ENCODE data around the gene GALM. TPM values are rescaled to one million over a fixed set of nuclear protein-coding genes. Genes with fewer than 3 reads are reported as not detected.
"Not testable (repeated sequence)": the region's sequence is repeated elsewhere in the genome, so short reads cannot be mapped to it uniquely, and the experiment has no call there.

GALM gene
- total RNA-seq, 1 donor from 2014 or later, result 77.0 TPM

DNA sequence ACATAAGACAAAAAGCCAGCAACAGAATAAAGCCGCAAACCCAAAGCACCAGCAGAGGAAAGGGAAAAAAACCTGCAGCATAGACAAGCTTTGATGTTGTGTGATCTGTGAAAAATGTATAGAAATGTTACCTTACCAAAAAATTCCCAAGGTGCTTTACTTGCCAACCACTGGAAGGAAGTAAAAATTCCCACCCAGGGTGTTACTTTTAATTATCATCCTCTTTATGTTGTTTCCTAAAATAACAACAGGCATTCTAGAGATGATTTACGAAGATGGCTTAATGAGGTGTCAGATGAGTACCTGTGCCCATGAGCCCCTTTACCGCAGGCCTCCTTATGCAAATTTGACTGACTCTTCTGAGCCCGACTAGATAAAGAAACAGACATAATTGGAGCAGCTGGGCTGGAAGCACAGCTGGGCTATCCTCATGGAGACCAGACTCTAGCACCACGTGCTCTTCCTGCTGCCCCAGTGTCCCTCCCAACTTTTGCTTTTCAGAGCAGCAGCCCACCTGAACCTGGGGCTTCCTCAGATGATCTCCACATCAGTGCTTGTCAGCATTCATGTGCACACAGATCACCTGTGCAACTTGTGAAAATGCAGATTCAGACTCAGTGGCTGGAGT, 43.8 kb downstream of the GALM start:
- peaks cover 77% of the 10 kb centered on the region for H3K4me1 Mint-ChIP-seq (ENCODE audit: low read depth)
- H3K27me3 Mint-ChIP-seq (ENCODE audit: insufficient read depth), result no peaks in the 10 kb centered on the region
- H3K36me3 Mint-ChIP-seq (ENCODE audit: low read depth), result peaks cover 39% of the 10 kb centered on the region
- peak overlapping the region; percentile 66 for H3K4me3 Mint-ChIP-seq
- intact Hi-C loops (cut with micrococcal nuclease), result loop anchor here (1.0 to 2.0 kb wide), 6 partner anchors 9 to 106 kb away; partner anchors contain the start of gene GALM
- peaks cover 5% of the 10 kb centered on the region for H3K9me3 Mint-ChIP-seq
- H3K27ac Mint-ChIP-seq, result peak overlapping the region; percentile 95
- peak; percentile 29 for DNase-seq (ENCODE audit: low spot score)

DNA sequence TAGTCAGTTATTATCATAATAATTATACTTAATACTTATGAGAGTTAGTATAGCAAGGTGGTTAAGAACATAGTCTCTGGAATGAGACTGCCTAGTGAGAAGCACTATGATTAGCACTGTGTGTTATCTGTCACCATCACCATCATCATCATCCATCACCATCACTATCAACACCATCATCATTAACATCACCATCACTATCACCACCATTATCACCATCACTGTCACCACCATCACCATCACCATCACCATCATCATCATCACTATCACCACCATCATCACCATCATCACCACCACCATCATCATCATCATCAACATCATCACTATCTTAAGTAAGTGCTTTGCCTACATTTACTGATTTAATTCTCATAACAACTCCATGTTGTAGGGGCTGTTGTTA, 45.6 kb downstream of the GALM start:
- H3K9me3 Mint-ChIP-seq, result peaks cover 5% of the 10 kb centered on the region
- H3K27me3 Mint-ChIP-seq (ENCODE audit: insufficient read depth), result no peaks in the 10 kb centered on the region
- H3K4me1 Mint-ChIP-seq (ENCODE audit: low read depth), result peaks cover 86% of the 10 kb centered on the region
- H3K36me3 Mint-ChIP-seq (ENCODE audit: low read depth), result peaks cover 48% of the 10 kb centered on the region
- H3K27ac Mint-ChIP-seq, result peak overlapping the region; percentile 5
- H3K4me3 Mint-ChIP-seq, result no peak overlapping the region
- DNase-seq (ENCODE audit: low spot score), result no peak
- intact Hi-C loops (cut with micrococcal nuclease), result no loop called here

DNA sequence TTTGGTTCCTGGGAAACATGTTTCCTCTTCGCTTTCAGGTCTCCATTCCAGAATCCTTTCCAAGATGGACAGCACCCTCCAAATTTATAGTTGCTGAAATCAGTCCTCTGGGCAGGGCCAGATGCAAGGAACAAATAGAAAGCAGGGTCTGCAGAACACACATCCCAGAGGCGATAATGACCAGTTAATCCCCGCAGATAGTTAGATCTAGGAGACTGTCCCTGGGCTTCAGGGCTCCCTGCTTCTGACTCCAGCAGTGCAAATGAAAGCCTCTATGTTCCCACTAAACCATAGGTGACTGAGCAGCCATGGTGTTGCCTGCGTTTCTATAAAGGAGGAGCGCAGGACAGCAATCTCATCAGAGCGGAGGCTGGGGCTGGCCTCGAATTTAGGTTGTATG, 46.5 kb downstream of the GALM start:
- DNase-seq (ENCODE audit: low spot score), result no peak
- H3K27me3 Mint-ChIP-seq (ENCODE audit: insufficient read depth), result no peaks in the 10 kb centered on the region
- peaks cover 5% of the 10 kb centered on the region for H3K9me3 Mint-ChIP-seq
- intact Hi-C loops (cut with micrococcal nuclease), result no loop called here
- peaks cover 42% of the 10 kb centered on the region for H3K36me3 Mint-ChIP-seq (ENCODE audit: low read depth)
- H3K4me3 Mint-ChIP-seq, result no peak overlapping the region
- H3K27ac Mint-ChIP-seq, result peak overlapping the region; percentile 35
- H3K4me1 Mint-ChIP-seq (ENCODE audit: low read depth), result peaks cover 78% of the 10 kb centered on the region

DNA sequence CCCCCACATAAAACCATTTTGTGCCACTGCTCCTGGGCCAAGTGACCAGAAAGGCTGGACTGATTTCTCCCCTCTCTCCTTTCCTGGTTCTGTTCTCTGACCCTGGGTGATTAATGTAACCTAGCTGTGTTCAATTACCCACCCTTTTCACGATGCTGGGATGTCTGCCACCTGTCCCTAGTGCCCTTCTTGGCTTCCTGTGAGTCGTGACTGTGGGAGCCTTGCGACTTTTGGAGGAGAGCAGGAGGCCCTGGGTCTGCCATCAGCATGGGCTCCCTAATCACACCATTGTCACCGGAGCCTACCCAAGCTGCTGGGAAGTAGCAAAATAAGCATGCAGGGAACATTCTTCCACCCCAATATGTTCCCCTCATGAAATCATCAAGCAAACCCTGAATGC, 47.0 kb downstream of the GALM start:
- DNase-seq (ENCODE audit: low spot score), result no peak
- Mint-ChIP-seq H3K27ac (peak overlapping the region; percentile 35), H3K4me3 (no peak overlapping the region), H3K36me3 (ENCODE audit: low read depth) (peaks cover 42% of the 10 kb centered on the region), H3K9me3 (peaks cover 5% of the 10 kb centered on the region), H3K4me1 (ENCODE audit: low read depth) (peaks cover 76% of the 10 kb centered on the region), H3K27me3 (ENCODE audit: insufficient read depth) (no peaks in the 10 kb centered on the region)
- intact Hi-C loops (cut with micrococcal nuclease), result no loop called here

DNA sequence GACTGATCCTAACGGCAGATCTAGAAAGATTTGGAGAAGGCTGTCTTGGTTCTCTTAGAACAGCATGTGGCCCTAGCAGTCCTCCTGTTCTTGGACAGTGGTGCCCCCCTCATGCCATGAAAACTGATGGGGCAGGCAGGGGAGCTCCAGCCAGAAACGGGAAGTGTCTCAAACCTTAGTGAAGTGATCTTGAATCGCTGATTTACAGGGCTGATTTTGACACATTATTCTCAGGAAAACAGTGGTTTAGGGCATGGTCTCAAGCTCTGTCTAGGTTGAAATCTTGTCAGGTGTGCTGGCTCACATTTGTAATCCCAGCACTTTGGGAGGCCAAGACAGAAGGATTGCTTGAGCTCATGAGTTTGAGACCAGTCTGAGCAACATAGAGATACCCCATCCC, 47.4 kb downstream of the GALM start:
- intact Hi-C loops (cut with micrococcal nuclease), result no loop called here
- peaks cover 5% of the 10 kb centered on the region for H3K9me3 Mint-ChIP-seq
- no peak overlapping the region for H3K4me3 Mint-ChIP-seq
- H3K36me3 Mint-ChIP-seq (ENCODE audit: low read depth), result peaks cover 42% of the 10 kb centered on the region
- peak overlapping the region; percentile 35 for H3K27ac Mint-ChIP-seq
- no peak for DNase-seq (ENCODE audit: low spot score)
- H3K4me1 Mint-ChIP-seq (ENCODE audit: low read depth), result peaks cover 74% of the 10 kb centered on the region
- no peaks in the 10 kb centered on the region for H3K27me3 Mint-ChIP-seq (ENCODE audit: insufficient read depth)

DNA sequence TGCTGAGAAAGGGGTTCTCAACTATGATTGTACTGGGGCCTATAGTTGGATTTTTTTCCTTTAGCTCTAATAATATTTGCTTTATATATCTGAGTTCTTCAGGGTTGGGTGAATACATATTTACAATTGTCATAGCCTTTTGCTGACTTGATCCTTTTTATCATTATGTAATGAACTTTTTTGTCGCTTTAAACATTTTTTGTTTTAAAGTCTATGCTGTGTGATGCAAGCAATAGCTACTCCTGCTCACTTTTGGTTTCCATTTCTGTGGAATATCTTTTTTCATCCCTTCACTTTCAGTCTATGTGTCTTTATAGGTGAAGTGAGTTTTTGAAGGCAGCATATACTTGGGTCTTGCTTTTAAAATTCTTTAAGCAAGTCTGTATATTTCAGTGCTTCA, 49.0 kb downstream of the GALM start:
- DNase-seq (ENCODE audit: low spot score); H3K9me3 Mint-ChIP-seq; H3K4me3 Mint-ChIP-seq; H3K27me3 Mint-ChIP-seq (ENCODE audit: insufficient read depth): not testable (repeated sequence)
- Mint-ChIP-seq H3K36me3 (ENCODE audit: low read depth) (peaks cover 50% of the 10 kb centered on the region), H3K4me1 (ENCODE audit: low read depth) (peaks cover 58% of the 10 kb centered on the region), H3K27ac (peak overlapping the region; percentile 83)
- intact Hi-C loops (cut with micrococcal nuclease), result loop anchor here (2.0 kb wide), 1 partner anchor 14 kb away; no protein-coding TSS in a partner anchor

DNA sequence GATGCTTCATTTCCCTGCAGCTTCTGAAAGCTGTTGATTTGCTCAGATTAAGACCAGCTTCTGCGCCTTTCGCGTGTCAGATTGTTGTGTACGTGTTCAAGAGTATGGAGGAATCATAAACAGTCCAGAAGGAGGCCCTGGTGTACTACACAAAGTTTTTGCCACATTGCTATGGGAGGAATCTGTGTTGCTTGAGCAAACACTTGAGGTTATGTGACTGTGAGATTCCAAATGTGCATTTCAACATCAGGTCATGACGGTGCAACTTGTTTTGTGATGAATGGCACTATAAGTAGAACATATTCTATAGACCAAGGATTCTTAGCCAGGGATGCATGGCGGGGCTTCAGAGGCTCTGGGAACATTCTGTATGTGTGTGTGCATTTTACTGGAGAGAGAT, 50.3 kb downstream of the GALM start:
- no peak for DNase-seq (ENCODE audit: low spot score)
- peaks cover 60% of the 10 kb centered on the region for H3K36me3 Mint-ChIP-seq (ENCODE audit: low read depth)
- peaks cover 62% of the 10 kb centered on the region for H3K4me1 Mint-ChIP-seq (ENCODE audit: low read depth)
- peak overlapping the region; percentile 41 for H3K27ac Mint-ChIP-seq
- H3K27me3 Mint-ChIP-seq (ENCODE audit: insufficient read depth), result no peaks in the 10 kb centered on the region
- H3K4me3 Mint-ChIP-seq, result no peak overlapping the region
- intact Hi-C loops (cut with micrococcal nuclease), result no loop called here
- H3K9me3 Mint-ChIP-seq, result peaks cover 11% of the 10 kb centered on the region

DNA sequence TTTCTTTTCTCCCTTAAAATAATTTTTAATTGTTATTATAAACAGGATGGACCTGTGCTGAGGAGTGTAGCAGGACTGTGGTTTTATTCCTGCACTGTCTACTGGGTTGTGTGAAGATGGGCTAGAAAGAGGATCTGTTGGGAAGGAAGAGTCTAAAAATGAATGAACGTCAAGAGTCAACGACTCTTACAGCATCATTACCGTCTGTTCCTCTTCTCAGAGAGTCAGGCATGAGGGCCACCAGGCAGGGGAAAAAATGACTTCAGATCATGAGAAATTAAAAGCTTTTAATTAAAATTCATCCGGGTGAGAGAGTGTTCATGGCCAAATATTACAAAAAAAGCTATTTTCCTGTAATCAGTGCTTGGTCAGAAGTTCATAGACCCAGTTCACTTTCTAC, 52.7 kb downstream of the GALM start:
- intact Hi-C loops (cut with micrococcal nuclease), result no loop called here
- H3K27me3 Mint-ChIP-seq (ENCODE audit: insufficient read depth), result no peaks in the 10 kb centered on the region
- no peak for DNase-seq (ENCODE audit: low spot score)
- peaks cover 6% of the 10 kb centered on the region for H3K9me3 Mint-ChIP-seq
- H3K4me1 Mint-ChIP-seq (ENCODE audit: low read depth), result peaks cover 63% of the 10 kb centered on the region
- peaks cover 49% of the 10 kb centered on the region for H3K36me3 Mint-ChIP-seq (ENCODE audit: low read depth)
- H3K27ac Mint-ChIP-seq, result peak overlapping the region; percentile 44
- no peak overlapping the region for H3K4me3 Mint-ChIP-seq

DNA sequence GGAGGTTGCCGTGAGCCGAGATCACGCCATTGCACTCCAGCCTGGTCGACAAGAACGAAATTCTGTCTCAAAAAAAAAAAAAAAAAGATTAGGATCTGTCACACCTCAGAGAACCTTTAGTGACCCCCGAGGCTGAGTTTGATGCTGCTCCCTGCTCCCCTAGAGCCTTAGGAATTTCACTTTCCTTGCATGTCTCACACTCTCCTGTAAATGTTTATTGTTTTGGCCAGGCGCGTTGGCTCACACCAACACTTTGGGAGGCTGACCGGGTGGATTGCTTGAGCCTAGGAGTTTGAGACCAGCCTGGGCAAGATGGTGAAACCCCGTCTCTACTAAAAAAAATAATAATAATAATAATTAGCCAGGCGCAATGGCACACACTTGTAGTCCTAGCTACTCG, 53.8 kb downstream of the GALM start:
- H3K27me3 Mint-ChIP-seq (ENCODE audit: insufficient read depth), result no peaks in the 10 kb centered on the region
- H3K4me1 Mint-ChIP-seq (ENCODE audit: low read depth), result peaks cover 63% of the 10 kb centered on the region
- H3K4me3 Mint-ChIP-seq, result no peak overlapping the region
- peaks cover 6% of the 10 kb centered on the region for H3K9me3 Mint-ChIP-seq
- peaks cover 51% of the 10 kb centered on the region for H3K36me3 Mint-ChIP-seq (ENCODE audit: low read depth)
- intact Hi-C loops (cut with micrococcal nuclease), result loop anchor here (5.0 kb wide), 2 partner anchors 37 to 402 kb away; no protein-coding TSS in a partner anchor
- no peak for DNase-seq (ENCODE audit: low spot score)
- no peak overlapping the region for H3K27ac Mint-ChIP-seq

DNA sequence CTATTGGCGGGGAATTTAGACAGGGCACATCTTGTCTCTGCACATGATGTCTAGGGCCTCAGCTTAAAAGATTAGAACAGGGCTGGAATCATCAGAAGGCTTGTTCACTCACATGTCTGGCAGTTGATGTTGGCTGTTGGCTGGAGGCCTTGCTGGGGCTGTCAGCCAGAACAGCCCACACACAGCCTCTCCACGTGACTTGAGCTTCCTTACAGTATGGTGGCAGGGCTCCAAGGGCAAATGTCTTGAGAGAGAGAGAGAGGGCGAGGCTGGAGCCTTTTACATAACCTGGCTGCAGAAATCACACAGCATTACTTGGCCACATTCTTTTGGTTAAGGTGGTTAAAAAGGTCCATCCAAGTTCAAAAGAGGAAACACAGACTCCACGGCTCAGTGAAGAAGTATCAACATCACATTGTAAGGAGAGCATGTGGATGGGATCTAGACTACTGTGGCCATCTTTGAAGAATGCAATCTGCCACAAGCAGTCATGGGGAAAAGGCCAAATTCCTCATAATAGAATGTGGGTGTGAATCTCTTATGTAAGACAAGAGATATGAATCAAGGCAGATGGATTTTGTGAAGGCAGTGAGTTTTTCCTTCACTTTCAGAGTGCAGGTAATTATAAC, 54.8 kb downstream of the GALM start:
- Mint-ChIP-seq H3K4me3 (peak overlapping the region; percentile 40), H3K27ac (peak overlapping the region; percentile 87), H3K4me1 (ENCODE audit: low read depth) (peaks cover 59% of the 10 kb centered on the region), H3K9me3 (peaks cover 6% of the 10 kb centered on the region), H3K36me3 (ENCODE audit: low read depth) (peaks cover 48% of the 10 kb centered on the region), H3K27me3 (ENCODE audit: insufficient read depth) (no peaks in the 10 kb centered on the region)
- intact Hi-C loops (cut with micrococcal nuclease), result loop anchor here (5.0 kb wide), 2 partner anchors 38 to 403 kb away; no protein-coding TSS in a partner anchor
- no peak for DNase-seq (ENCODE audit: low spot score)

DNA sequence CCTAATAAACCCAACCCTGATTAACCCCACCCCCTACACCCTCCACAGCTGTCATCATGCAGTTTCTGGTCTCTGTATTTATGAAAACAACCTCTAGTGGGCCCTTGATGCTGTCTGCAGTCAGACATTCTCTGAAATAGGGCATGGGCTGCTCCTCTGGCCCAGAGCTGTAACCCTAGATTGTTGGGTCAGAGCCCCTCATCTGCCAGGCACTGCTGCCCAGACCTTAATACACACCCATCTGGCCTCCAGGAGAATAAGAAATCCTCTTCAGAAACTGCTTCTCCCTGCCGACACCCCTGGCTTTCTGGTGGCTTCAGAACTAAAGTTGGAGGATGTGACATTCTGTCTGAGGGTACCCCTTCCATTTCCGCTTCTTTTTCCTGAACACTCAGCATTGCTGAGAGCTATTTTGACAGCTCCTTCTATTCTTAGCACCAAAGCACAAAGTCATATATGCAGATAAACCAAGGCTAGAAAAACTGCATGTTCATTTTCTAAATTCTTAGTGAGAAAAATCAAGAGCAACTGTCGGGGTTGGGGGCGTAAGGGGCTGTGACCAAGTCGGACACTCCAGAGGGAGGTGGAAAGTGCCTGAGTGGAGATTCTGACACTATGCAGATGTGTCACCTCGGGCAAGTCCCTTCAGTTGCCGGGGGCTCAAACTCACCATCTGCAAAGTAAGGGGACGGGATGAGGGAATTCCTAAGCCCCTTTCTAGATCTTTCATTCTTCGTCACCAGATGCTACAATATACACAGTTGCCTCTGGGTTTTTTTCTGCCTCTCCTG, 56.6 kb downstream of the GALM start:
- Mint-ChIP-seq H3K27me3 (ENCODE audit: insufficient read depth) (no peaks in the 10 kb centered on the region), H3K27ac (peak overlapping the region; percentile 94), H3K9me3 (peaks cover 6% of the 10 kb centered on the region), H3K4me1 (ENCODE audit: low read depth) (peaks cover 54% of the 10 kb centered on the region), H3K4me3 (peak overlapping the region; percentile 74), H3K36me3 (ENCODE audit: low read depth) (peaks cover 40% of the 10 kb centered on the region)
- intact Hi-C loops (cut with micrococcal nuclease), result loop anchor here (1.0 to 5.0 kb wide), 11 partner anchors 13 to 405 kb away; partner anchors contain the start of gene SRSF7
- peak; percentile 20 for DNase-seq (ENCODE audit: low spot score)

DNA sequence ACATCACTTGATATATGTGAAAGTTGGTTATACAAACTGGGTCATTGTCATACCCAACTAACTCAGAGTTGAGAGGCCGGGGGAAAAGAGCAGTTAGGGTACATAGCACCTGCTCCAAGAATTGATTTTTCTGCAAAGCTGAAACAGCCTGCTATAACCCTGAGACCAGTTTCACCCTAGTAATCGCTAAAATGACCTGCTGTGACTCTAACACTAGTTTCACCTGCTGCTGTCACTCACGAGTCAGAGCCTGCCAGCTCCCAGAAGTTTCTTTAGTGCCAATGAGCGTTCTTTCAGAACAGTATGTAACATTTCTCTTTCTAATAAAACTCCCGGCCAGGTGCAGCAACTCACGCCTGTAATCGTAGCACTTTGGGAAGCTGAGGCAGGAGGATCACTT, 57.3 kb downstream of the GALM start:
- Mint-ChIP-seq H3K9me3 (peaks cover 6% of the 10 kb centered on the region), H3K36me3 (ENCODE audit: low read depth) (peaks cover 39% of the 10 kb centered on the region), H3K27me3 (ENCODE audit: insufficient read depth) (no peaks in the 10 kb centered on the region), H3K27ac (peak overlapping the region; percentile 94), H3K4me1 (ENCODE audit: low read depth) (peaks cover 54% of the 10 kb centered on the region), H3K4me3 (peak overlapping the region; percentile 74)
- intact Hi-C loops (cut with micrococcal nuclease), result loop anchor here (2.0 to 5.0 kb wide), 5 partner anchors 32 to 406 kb away; no protein-coding TSS in a partner anchor
- DNase-seq (ENCODE audit: low spot score), result no peak

DNA sequence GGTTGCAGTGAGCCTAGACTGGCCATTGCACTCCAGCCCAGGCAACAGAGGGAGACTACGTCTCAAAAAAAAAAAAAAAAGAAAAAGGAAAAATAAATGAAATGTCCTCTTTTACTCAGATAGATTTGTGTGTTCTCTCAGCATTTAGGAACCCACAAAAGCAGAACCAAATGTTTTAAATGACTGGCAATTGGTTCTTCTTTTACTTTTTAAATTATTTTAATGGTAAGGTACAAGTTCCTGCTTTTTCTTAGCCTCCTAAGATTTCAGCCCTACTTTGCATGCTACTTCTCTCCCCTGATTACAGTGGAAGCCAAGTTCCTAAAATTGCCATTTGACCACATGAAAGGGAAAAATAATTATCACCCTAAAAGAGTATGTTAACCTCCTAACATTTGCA, 61.7 kb downstream of the GALM start:
- intact Hi-C loops (cut with micrococcal nuclease), result no loop called here

More for the DNA sequence above, 61.7 kb downstream of the GALM start:
- H3K4me3 Mint-ChIP-seq, result no peak overlapping the region
- no peaks in the 10 kb centered on the region for H3K27me3 Mint-ChIP-seq (ENCODE audit: insufficient read depth)
- no peak for DNase-seq (ENCODE audit: low spot score)
- H3K4me1 Mint-ChIP-seq (ENCODE audit: low read depth), result peaks cover 30% of the 10 kb centered on the region
- H3K27ac Mint-ChIP-seq, result peak overlapping the region; percentile 2
- peaks cover 23% of the 10 kb centered on the region for H3K36me3 Mint-ChIP-seq (ENCODE audit: low read depth)
- H3K9me3 Mint-ChIP-seq, result no peaks in the 10 kb centered on the region

All from activated T-helper 1 cell treated with anti-CD3 and anti-CD28 coated beads, Interleukin-12 subunit alpha, Interleukin-12 subunit beta, Interleukin-2, Interleukin-4 antibody, amounts not matched to agents 30 ng/mL and 10 ng/mL and 1 ng/mL, durations not matched to agents 14 hours and 24 hours and 36 hours (primary cell).